ENCODE measurements around the gene EXOC3L1.

Gene EXOC3L1

GRCh38 chr16:67163999-67164558, 25.9 kb downstream of the EXOC3L1 start:
- no peak for DNase-seq (ENCODE audit: low spot score)

GRCh38 chr16:67163164-67163998, 26.6 kb downstream of the EXOC3L1 start:
- no peak for DNase-seq (ENCODE audit: low spot score)

- DNase-seq (ENCODE audit: low spot score) = no peak
These were observed 27.3 kb downstream of the EXOC3L1 start for GRCh38 chr16:67162506-67163163.

- DNase-seq (ENCODE audit: low spot score) = no peak
These were observed 28.3 kb downstream of the EXOC3L1 start for GRCh38 chr16:67161595-67162058.

GRCh38 chr16:67158637-67159600, 31.0 kb downstream of the EXOC3L1 start:
- DNase-seq (ENCODE audit: low spot score) = peak; percentile 42

- no peak for DNase-seq (ENCODE audit: low spot score)
These were observed 31.9 kb downstream of the EXOC3L1 start for GRCh38 chr16:67157892-67158635.

- no peak for DNase-seq (ENCODE audit: low spot score)
These were observed 32.7 kb downstream of the EXOC3L1 start for GRCh38 chr16:67157106-67157748.

GRCh38 chr16:67156143-67156844, 33.6 kb downstream of the EXOC3L1 start:
- no peak for DNase-seq (ENCODE audit: low spot score)

GRCh38 chr16:67155295-67156142, 34.4 kb downstream of the EXOC3L1 start:
- DNase-seq (ENCODE audit: low spot score) = peak; percentile 74

- DNase-seq (ENCODE audit: low spot score) = no peak
These were observed 35.2 kb downstream of the EXOC3L1 start for GRCh38 chr16:67154578-67155294.

GRCh38 chr16:67151431-67152097, 38.4 kb downstream of the EXOC3L1 start:
- DNase-seq (ENCODE audit: low spot score) = no peak

GRCh38 chr16:67150833-67151396, 39.0 kb downstream of the EXOC3L1 start, which contains the start of gene B3GNT9:
Gene B3GNT9, minus strand, starts transcription at chr16:67150998. Its CDS starts 513 bp downstream, at chr16:67150485.
- no peak for DNase-seq (ENCODE audit: low spot score)

GRCh38 chr16:67150047-67150832, 39.7 kb downstream of the EXOC3L1 start:
- no peak for DNase-seq (ENCODE audit: low spot score)

- DNase-seq (ENCODE audit: low spot score) = no peak
These were observed 40.5 kb downstream of the EXOC3L1 start for GRCh38 chr16:67149276-67150046.

- no peak for DNase-seq (ENCODE audit: low spot score)
These were observed 41.2 kb downstream of the EXOC3L1 start for GRCh38 chr16:67148656-67149275.

All from hematopoietic multipotent progenitor cell treated with erythropoietin and hydrocortisone succinate and interleukin-3 and kit ligand, for 17 days (in vitro differentiated cells).